ENCODE data around the gene AUTS2. TPM values are rescaled to one million over a fixed set of nuclear protein-coding genes. Genes with fewer than 3 reads are reported as not detected.

AUTS2 gene
- total RNA-seq, 1 donor from 2014 or later = 56.0 TPM

- Histone ChIP-seq H3K4me3 (no peak overlapping the region), H3K9me3 (no peaks in the 10 kb centered on the region), H3K36me3 (no peaks in the 10 kb centered on the region), H3K27ac (no peak overlapping the region), H3K27me3 (no peaks in the 10 kb centered on the region), H3K4me1 (peaks cover 10% of the 10 kb centered on the region)
- no peak for TF ChIP-seq CTCF (IDR thresholded peaks at IDR 0.05)
- no peak for ATAC-seq
- intact Hi-C loops (cut with DNase I) = no loop called here
- no peak for DNase-seq
Observed at GRCh38 chr7:69635555-69636185, 37.4 kb downstream of the AUTS2 start.

GRCh38 chr7:69638674-69639073 lies 40.4 kb downstream of the AUTS2 start:
- H3K4me3 ChIP-seq = no peak overlapping the region
- no peaks in the 10 kb centered on the region for H3K4me1 ChIP-seq
- intact Hi-C loops (cut with DNase I) = no loop called here
- TF ChIP-seq CTCF (IDR thresholded peaks at IDR 0.05) = no peak
- no peak for ATAC-seq
- H3K27me3 ChIP-seq = no peaks in the 10 kb centered on the region
- no peaks in the 10 kb centered on the region for H3K9me3 ChIP-seq
- H3K36me3 ChIP-seq = no peaks in the 10 kb centered on the region
- DNase-seq = no peak
- H3K27ac ChIP-seq = no peak overlapping the region

GRCh38 chr7:69640216-69640615 lies 41.9 kb downstream of the AUTS2 start:
- DNase-seq = no peak
- no peaks in the 10 kb centered on the region for H3K27me3 ChIP-seq
- H3K9me3 ChIP-seq = no peaks in the 10 kb centered on the region
- H3K4me1 ChIP-seq = peaks cover 5% of the 10 kb centered on the region
- H3K36me3 ChIP-seq = no peaks in the 10 kb centered on the region
- no peak overlapping the region for H3K27ac ChIP-seq
- ATAC-seq = no peak
- intact Hi-C loops (cut with DNase I) = no loop called here
- no peak for TF ChIP-seq CTCF (IDR thresholded peaks at IDR 0.05)
- no peak overlapping the region for H3K4me3 ChIP-seq

GRCh38 chr7:69640925-69641594 lies 42.8 kb downstream of the AUTS2 start:
- Histone ChIP-seq H3K27ac (no peak overlapping the region), H3K4me1 (peaks cover 5% of the 10 kb centered on the region), H3K27me3 (no peaks in the 10 kb centered on the region), H3K36me3 (no peaks in the 10 kb centered on the region), H3K4me3 (no peak overlapping the region), H3K9me3 (no peaks in the 10 kb centered on the region)
- DNase-seq (no peak), ATAC-seq (no peak)
- TF ChIP-seq CTCF (IDR thresholded peaks at IDR 0.05) = no peak
- intact Hi-C loops (cut with DNase I) = no loop called here

GRCh38 chr7:69643265-69643664 lies 45.0 kb downstream of the AUTS2 start:
- no peak overlapping the region for H3K27ac ChIP-seq
- no peak for ATAC-seq
- no peak overlapping the region for H3K4me3 ChIP-seq
- no peak for TF ChIP-seq CTCF (IDR thresholded peaks at IDR 0.05)
- H3K36me3 ChIP-seq = no peaks in the 10 kb centered on the region
- no peak for DNase-seq
- no peaks in the 10 kb centered on the region for H3K9me3 ChIP-seq
- no peaks in the 10 kb centered on the region for H3K27me3 ChIP-seq
- intact Hi-C loops (cut with DNase I) = no loop called here
- peaks cover 5% of the 10 kb centered on the region for H3K4me1 ChIP-seq
